8988T (cell line): ENCODE measurements around the gene KISS1R.
"Not testable (repeated sequence)": the region's sequence is repeated elsewhere in the genome, so short reads cannot be mapped to it uniquely, and the experiment has no call there.

Experiments
- DNase-seq: peaks from one replicate; pipeline ENCODE4 v3.0.0; 2011

Gene KISS1R

GRCh38 chr19:882871-883497, 34.1 kb upstream of the KISS1R start:
- DNase-seq: no peak

DNA sequence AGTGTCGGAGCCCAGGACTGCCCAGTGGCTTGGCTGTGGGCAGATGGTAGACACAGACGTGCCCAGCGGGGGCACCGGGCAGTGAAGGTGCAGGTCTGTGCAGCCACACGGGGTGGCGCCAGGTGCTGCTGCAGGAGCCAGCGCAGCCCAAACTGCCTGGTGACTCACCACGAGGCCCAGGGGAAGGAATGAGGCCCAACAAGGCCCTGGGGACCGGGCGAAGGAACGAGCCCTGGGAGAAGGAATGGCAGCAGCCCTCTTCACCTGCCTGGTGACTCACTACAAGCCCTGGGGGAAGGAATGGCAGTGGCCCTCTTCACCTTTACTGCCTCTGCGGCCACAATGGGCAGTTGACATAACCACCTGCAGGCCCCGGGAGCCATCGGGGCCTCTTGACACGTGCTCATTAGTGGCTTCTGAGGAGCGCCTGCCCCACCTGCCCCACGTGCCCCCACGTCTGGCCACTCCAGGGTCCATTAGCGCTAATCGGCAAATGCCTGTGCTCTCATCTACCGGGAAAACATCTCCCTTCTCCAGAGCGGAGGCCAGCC, 33.4 kb upstream of the KISS1R start:
- peak; percentile 98 for DNase-seq

- DNase-seq: no peak
Measured at GRCh38 chr19:884420-885211, 32.5 kb upstream of the KISS1R start.

GRCh38 chr19:885536-886224, 31.5 kb upstream of the KISS1R start:
- no peak for DNase-seq

DNA sequence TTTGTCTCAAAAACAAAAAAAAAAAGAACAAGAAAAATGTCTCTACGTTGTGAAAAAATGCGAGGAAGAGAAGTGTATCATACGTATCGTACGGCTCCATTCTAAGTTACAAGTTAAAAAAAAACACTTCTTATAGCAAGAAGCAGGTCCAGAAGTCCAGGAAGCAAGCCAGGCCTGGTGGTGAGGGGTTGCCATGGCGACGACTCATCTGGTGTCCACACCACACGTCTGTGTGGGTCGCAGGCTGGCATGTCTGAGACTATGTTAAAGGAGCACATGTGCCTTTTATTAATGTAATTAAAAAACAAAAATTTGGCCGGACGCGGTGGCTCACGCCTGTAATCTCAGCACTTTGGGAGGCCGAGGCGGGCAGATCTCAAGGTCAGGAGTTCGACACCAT, 30.1 kb upstream of the KISS1R start:
- DNase-seq: no peak

DNA sequence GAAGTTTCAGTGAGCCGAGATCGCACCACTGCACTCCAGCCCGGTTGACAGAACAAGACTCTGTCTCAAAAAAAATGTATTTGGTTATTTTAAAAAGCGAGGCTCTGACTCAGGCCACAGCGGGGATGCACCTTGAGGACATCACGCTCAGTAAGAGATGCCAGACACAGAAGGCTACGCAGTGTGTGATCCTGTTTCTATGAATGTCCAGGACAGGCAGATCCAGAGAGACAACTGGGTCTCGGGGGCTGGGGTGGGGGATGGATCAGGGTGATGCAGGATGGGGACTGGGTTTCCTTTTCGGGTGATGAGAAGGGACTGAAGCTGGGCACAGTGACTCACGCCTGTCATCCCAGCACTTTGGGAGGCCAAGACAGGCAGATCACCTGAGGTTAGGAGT, 29.5 kb upstream of the KISS1R start:
- DNase-seq: no peak

DNA sequence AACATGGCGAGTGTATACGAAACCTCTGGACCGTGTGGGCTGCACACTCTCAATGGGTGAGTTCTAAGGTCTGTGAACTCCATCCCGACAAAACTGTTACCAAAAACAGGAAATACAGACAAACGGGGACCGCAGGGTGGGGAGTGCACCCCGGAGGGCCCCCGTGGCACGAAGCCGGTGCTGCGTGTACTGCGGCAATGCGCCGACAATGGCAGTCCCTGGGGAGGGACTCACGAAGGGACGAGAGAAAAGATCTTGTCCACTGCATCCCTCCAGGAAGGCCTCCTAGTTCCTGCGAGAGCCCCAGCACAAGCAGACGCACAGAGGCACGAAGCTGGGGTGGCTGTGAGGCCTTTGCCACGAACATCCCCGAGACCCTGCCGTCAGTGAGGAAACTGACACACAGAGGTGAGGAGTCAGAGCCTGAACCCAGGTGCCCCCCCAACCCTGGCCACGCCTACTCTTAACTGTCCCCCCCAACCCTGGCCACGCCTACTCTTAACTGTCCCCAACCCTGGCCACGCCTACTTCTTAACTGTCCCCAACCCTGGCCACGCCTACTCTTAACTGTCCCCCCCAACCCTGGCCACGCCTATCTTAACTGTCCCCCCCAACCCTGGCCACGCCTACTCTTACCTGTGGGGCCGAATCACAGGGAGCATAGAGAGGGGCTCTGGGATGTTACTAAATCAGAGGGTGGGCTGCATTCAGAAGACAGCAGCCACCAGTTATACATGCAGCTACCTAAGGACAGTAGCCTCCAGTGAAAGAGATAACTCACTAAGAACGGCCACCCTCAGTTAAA, 28.4 kb upstream of the KISS1R start:
- no peak for DNase-seq

- DNase-seq: no peak
Measured at GRCh38 chr19:889662-890295, 27.4 kb upstream of the KISS1R start.

DNA sequence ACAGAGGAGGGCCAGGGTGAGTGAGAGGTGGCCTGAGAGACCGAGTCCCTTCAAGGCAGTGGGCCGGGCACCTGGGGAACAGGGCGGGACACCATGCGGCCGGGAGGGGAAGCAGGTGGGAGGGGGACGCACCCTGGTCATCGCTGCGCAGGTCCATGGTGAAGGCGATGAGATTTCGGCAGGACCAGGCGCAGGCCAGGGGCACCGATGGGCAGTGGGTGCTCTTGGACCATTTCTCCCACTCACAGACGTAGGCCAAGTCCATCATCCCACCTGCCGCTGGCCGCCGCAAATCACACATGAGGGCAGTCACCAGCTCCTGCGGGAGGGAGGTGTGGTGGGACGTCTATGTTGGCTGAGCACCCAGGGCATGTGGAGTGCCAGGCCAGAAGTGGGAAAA, 26.3 kb upstream of the KISS1R start:
- no peak for DNase-seq

DNA sequence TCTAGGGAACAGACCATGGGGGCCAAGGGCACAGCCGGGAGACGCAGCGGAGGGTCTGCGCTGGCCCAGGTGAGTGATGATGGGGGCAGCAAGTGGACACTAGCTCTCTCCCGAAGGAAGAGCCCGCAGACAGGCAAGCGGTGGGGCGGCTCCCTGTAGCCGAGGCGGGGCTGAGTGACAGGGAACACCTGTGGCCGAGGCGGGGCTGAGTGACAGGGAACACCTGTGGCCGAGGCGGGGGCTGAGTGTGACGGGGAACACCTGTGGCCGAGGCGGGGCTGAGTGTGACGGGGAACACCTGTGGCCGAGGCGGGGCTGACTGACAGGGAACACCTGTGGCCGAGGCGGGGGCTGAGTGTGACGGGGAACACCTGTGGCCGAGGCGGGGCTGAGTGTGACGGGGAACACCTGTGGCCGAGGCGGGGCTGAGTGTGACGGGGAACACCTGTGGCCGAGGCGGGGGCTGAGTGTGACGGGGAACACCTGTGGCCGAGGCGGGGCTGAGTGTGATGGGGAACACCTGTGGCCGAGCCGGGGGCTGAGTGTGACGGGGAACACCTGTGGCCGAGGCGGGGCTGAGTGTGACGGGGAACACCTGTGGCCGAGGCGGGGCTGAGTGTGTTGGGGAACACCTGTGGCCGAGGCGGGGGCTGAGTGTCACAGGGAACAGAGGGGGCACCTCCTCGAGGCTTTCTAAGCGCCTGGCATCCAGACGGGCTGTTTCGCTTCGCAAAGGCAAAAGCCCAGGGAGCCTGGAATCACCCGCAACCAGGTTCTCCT, 25.5 kb upstream of the KISS1R start:
- not testable (repeated sequence) for DNase-seq

GRCh38 chr19:892243-892893, 24.8 kb upstream of the KISS1R start:
- DNase-seq: no peak

- peak; percentile 100 for DNase-seq
Measured at GRCh38 chr19:892894-893689, 24.0 kb upstream of the KISS1R start, which contains the start of the genes MED16 and RNU6-9. TSS of gene MED16 (minus strand) at chr19:893187. CDS start at chr19:891131, 2,056 bp downstream. TSS of gene RNU6-9 (plus strand) at chr19:893484.

DNA sequence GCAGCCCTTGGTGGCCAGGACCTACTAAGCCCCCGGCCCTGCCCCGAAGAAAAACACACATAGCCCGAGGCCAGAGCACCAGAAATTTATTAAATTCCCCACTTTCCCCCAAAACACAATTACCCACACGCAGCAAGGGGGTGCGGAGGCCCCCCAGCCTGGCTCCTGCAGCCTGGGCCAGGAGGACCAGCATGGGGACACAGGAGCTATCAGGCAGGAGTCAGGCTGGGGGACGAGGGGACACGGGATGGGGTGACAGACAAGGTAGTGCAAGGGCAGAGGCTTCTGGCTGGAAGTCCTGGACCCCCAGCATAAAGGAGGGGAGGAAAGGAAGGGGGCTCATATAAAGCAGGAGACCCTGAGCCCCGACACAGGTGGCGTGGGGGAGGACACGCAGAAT, 20.7 kb upstream of the KISS1R start:
- DNase-seq: no peak

DNA sequence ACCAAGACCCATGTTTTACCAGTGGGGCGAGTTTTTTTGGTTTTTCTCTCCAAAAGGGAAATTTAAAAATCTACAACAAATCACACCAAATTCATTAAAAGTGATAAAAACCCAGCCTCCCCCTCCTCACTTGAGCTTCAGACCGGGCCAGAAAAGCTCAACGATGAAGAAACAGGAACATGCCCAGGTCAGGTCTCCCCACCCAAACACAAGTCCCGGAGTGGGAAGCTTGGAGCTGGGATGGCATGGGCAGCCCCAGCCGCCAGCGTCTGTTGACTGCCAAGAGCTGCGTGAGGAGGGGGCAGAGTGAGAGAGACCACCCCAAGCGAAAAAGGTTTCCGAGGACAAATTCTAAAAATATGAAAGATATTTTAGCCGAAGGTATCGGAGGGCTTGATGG, 20.1 kb upstream of the KISS1R start:
- no peak for DNase-seq

- no peak for DNase-seq
Measured at GRCh38 chr19:897442-898039, 19.6 kb upstream of the KISS1R start.

- no peak for DNase-seq
Measured at GRCh38 chr19:898663-899062, 18.5 kb upstream of the KISS1R start.

- no peak for DNase-seq
Measured at GRCh38 chr19:899336-900042, 17.6 kb upstream of the KISS1R start.

DNA sequence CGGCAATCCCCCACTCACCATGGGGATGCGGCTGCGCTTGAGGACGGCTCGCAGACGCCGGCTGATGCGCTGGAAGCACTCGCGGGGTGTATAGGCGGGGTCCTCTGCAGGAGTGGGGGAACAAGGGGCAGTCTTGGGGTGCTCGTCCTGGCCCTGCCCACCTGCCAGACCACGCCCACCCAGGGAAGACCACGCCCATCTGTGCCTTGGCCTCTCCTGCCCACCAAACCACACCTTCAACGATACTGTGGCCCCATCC, 17.2 kb upstream of the KISS1R start:
- no peak for DNase-seq
